GM12874 (cell line): ENCODE measurements around the gene SCARB2.

Experiments used
- TF ChIP-seq, protein P1 (sequence below): IDR thresholded peaks from 2 replicates; pipeline ENCODE4 v1.5.1; 2011; ENCODE audit warnings: low read depth, mild to moderate bottlenecking, control low read depth, low read length, moderate library complexity; ENCODE audit not compliant: insufficient read depth

SCARB2 gene

DNA sequence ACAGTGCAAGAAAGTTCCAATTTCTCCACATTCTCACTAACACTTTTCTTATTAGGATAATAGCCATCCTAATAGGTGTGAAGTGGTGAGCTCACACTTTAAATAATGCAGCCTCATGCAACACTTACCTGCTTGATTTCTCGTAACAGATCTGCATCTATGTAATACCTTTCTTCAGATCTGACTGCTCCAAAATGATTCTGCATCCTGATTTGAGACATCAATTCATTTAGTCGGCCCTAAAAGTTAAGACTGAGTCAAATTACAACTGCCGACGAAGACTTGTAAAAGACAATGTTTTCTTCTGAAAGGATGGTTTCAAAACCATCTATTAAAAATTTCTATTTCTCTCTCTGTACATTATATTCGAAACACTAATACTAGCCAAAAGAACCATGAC lies 96.1 kb downstream of the SCARB2 start:
- TF ChIP-seq, protein P1, sequence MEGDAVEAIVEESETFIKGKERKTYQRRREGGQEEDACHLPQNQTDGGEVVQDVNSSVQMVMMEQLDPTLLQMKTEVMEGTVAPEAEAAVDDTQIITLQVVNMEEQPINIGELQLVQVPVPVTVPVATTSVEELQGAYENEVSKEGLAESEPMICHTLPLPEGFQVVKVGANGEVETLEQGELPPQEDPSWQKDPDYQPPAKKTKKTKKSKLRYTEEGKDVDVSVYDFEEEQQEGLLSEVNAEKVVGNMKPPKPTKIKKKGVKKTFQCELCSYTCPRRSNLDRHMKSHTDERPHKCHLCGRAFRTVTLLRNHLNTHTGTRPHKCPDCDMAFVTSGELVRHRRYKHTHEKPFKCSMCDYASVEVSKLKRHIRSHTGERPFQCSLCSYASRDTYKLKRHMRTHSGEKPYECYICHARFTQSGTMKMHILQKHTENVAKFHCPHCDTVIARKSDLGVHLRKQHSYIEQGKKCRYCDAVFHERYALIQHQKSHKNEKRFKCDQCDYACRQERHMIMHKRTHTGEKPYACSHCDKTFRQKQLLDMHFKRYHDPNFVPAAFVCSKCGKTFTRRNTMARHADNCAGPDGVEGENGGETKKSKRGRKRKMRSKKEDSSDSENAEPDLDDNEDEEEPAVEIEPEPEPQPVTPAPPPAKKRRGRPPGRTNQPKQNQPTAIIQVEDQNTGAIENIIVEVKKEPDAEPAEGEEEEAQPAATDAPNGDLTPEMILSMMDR = no peak

DNA sequence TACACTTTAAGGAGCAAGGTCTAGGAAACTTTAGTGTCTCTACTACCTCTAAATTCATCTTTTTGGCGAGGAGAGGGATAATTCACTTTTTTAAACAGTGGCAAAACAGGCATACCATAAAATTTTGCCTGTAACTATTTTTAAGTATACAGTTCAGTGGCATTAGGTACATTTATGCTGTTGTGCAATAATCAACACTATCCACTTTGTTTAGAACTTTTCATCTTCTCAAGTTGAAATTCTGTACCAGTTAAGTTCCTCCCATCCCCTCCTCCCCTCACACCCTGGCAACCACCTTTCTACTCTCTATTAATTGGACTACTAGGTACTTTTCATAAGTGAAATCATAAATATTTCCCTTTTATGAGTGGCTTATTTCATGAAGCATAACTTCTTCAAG lies 96.8 kb downstream of the SCARB2 start:
- TF ChIP-seq, protein P1 = no peak
